OCI-LY1 (cell line): ENCODE measurements around the gene SLC19A1.

ENCODE experiments used
- H2AFZ ChIP-seq: fragments of 200-600 bp; sonication (generic), shearing (Covaris generic); 2 replicates; pipeline ENCODE4 v1.6.0; 2014; ENCODE audit warnings: antibody characterized with exemption, mild to moderate bottlenecking, low read length
- H3F3A ChIP-seq: fragments of 200-600 bp; sonication (generic), shearing (Covaris generic); 2 replicates; pipeline ENCODE4 v1.6.0; 2014; ENCODE audit warnings: mild to moderate bottlenecking, antibody characterized with exemption, low read length, moderate library complexity; ENCODE audit not compliant: insufficient read depth
- H3K27ac ChIP-seq: fragments of 200-600 bp; sonication (generic); 2 replicates; pipeline ENCODE4 v1.5.1; 2014; ENCODE audit warnings: low read length, mixed run types, mild to moderate bottlenecking, low read depth; ENCODE audit not compliant: poor library complexity, severe bottlenecking
- H3K27me3 ChIP-seq: fragments of 200-600 bp; sonication (generic); 2 replicates; pipeline ENCODE4 v1.6.0; 2014; ENCODE audit warnings: antibody characterized with exemption, mild to moderate bottlenecking, low read length, moderate library complexity; ENCODE audit not compliant: insufficient read depth
- H3K36me3 ChIP-seq: fragments of 200-600 bp; sonication (generic); 2 replicates; pipeline ENCODE4 v1.6.1; 2014; ENCODE audit warnings: mild to moderate bottlenecking, antibody characterized with exemption, low read length, moderate library complexity, mixed read lengths; ENCODE audit not compliant: insufficient read depth
- H3K4me1 ChIP-seq: fragments of 200-600 bp; sonication (generic); 2 replicates; pipeline ENCODE4 v1.5.1; 2014; ENCODE audit warnings: mild to moderate bottlenecking, low read length, moderate library complexity; ENCODE audit not compliant: insufficient read depth, severe bottlenecking
- H3K4me2 ChIP-seq: fragments of 200-600 bp; sonication (generic), shearing (Covaris generic); 2 replicates; pipeline ENCODE4 v1.6.1; 2014; ENCODE audit warnings: low read length
- H3K4me3 ChIP-seq: fragments of 200-600 bp; sonication (generic); 2 replicates; pipeline ENCODE4 v1.5.1; 2014; ENCODE audit warnings: low read length, low read depth, mild to moderate bottlenecking, mixed read lengths; ENCODE audit not compliant: poor library complexity, severe bottlenecking
- H3K79me2 ChIP-seq: fragments of 200-600 bp; shearing (Covaris generic); 2 replicates; pipeline ENCODE4 v1.6.1; 2016; ENCODE audit warnings: mixed run types, low read length, mixed read lengths; ENCODE audit not compliant: insufficient read depth
- H3K9ac ChIP-seq: fragments of 200-600 bp; sonication (generic), shearing (Covaris generic); 2 replicates; pipeline ENCODE4 v1.6.1; 2014; ENCODE audit warnings: mild to moderate bottlenecking, low read length, mixed read lengths
- H3K9me2 ChIP-seq: fragments of 200-600 bp; sonication (generic), shearing (Covaris generic); 2 replicates; pipeline ENCODE4 v1.6.1; 2014; ENCODE audit warnings: low read depth, mild to moderate bottlenecking, low read length, mixed read lengths
- H3K9me3 ChIP-seq: fragments of 200-600 bp; shearing (Covaris generic); 2 replicates; pipeline ENCODE4 v1.6.1; 2014; ENCODE audit warnings: low read length, mixed read lengths
- H4K20me1 ChIP-seq: fragments of 200-600 bp; sonication (generic), shearing (Covaris generic); 2 replicates; pipeline ENCODE4 v1.6.0; 2016; ENCODE audit warnings: mild to moderate bottlenecking, low read length; ENCODE audit not compliant: insufficient read depth
- EZH2 ChIP-seq: fragments of 200-600 bp; sonication (generic), shearing (Covaris generic); IDR thresholded peaks from 2 replicates; pipeline ENCODE4 v1.8.0; 2017; ENCODE audit warnings: borderline replicate concordance, mixed run types, mild to moderate bottlenecking, antibody characterized with exemption, low read length, moderate library complexity, mixed read lengths
- TF ChIP-seq, protein P1 (sequence below): fragments of 200-600 bp; sonication (generic), shearing (Covaris generic); IDR thresholded peaks from 2 replicates; pipeline ENCODE4 v1.5.1; 2017; ENCODE audit warnings: mild to moderate bottlenecking, antibody characterized with exemption, low read length, moderate library complexity, mixed read lengths

Gene SLC19A1

DNA sequence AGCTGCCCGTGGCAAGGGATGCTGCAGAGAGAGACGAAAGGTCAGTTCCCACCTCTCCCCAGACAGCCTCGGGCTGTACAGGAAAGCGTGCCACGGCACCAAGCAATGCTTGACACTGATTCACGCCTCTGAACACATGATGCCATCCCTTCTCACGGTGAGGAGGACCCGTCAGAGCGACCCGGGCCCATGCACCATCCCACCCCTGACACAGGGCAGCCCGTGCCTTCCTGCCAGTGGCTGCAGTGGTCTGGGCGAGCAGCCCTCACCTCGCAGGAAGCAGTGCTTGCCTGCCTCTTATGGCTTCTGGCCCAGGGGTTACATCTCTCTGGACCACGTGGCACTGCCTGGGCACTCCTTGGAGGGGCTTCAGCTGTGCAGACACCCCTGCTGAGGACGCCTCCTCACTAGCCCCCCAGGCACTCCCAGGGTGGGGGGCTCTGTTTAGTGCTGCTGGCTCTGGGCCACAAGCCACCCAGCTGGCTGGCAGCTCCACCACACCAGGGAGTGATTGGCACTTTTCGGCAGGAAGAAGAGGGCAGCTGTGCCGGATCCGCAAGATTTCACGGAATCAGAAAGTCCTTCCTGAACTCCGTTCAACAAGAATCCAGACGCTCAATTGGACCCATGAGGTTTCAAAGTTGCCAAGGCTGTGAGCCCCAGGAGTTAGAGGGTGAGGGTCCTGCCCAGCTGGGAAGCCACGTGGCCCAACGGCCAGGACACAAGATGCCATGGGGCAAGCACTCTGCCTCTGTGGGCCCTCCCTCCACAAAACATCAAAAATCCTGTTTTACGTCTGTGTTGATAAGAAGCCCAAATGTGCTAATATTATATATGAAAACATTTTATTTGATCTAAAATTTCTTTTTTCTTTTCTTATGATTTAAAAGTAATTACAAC is 34.8 kb upstream of the SLC19A1 start:
- Histone ChIP-seq H3K4me2 (no peak overlapping the region), H3K9me3 (no peaks in the 10 kb centered on the region), H3F3A (no peaks in the 10 kb centered on the region), H4K20me1 (no peaks in the 10 kb centered on the region), H3K4me1 (no peaks in the 10 kb centered on the region), H3K27me3 (no peaks in the 10 kb centered on the region), H3K9ac (no peak overlapping the region), H2AFZ (no peak overlapping the region), H3K79me2 (no peaks in the 10 kb centered on the region), H3K36me3 (no peaks in the 10 kb centered on the region), H3K9me2 (no peaks in the 10 kb centered on the region), H3K4me3 (no peak overlapping the region), H3K27ac (no peak overlapping the region)
- TF ChIP-seq EZH2, result no peak
- TF ChIP-seq, protein P1, sequence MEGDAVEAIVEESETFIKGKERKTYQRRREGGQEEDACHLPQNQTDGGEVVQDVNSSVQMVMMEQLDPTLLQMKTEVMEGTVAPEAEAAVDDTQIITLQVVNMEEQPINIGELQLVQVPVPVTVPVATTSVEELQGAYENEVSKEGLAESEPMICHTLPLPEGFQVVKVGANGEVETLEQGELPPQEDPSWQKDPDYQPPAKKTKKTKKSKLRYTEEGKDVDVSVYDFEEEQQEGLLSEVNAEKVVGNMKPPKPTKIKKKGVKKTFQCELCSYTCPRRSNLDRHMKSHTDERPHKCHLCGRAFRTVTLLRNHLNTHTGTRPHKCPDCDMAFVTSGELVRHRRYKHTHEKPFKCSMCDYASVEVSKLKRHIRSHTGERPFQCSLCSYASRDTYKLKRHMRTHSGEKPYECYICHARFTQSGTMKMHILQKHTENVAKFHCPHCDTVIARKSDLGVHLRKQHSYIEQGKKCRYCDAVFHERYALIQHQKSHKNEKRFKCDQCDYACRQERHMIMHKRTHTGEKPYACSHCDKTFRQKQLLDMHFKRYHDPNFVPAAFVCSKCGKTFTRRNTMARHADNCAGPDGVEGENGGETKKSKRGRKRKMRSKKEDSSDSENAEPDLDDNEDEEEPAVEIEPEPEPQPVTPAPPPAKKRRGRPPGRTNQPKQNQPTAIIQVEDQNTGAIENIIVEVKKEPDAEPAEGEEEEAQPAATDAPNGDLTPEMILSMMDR, result no peak

DNA sequence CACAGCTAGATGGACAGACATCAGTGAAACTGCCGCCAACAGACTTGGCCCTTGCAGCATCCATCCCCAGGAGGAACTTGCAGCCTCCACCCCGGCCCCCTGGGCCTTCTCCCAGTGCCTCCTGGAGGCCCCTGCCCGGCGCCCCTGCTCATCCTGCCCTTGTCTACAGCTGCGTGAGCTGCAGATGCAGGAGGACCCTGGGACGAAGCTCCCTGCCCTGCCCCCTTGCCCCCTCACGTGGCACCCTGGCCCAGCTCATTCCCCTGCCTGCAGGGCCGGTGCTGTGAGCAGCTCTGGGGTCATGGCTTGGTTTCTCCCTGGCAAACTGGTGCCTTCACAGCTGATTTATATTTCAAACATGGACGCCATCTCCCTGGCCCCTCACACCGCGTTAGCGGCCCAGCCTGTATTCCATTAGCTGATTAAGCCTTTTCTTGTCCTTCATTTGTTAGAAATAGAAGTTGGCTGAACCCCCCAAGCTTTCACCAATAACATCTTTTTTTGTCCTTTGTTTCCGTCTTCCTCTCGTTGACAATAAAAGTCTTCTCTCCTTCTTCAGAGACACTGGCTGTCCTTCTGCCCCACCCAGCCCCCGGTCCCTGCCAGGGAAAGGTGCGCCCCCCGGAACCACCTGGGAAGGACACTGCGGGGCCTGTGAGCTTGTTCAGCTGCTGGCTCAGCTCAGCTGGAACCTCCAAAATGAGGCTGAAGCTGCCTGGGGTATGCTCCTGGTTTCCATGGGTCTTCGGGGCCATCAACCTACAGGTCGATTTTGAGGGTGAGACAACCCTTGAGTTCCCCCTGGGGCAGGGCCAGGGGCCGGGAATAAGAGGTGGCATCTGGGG is 34.0 kb upstream of the SLC19A1 start:
- H3K27ac ChIP-seq, result no peak overlapping the region
- no peak overlapping the region for H3K9ac ChIP-seq
- no peak overlapping the region for H3K4me2 ChIP-seq
- H3K27me3 ChIP-seq, result no peaks in the 10 kb centered on the region
- no peaks in the 10 kb centered on the region for H4K20me1 ChIP-seq
- no peaks in the 10 kb centered on the region for H3K4me1 ChIP-seq
- TF ChIP-seq, protein P1, result no peak
- TF ChIP-seq EZH2, result no peak
- no peaks in the 10 kb centered on the region for H3K79me2 ChIP-seq
- H3K9me3 ChIP-seq, result no peaks in the 10 kb centered on the region
- no peaks in the 10 kb centered on the region for H3F3A ChIP-seq
- no peak overlapping the region for H3K4me3 ChIP-seq
- H3K36me3 ChIP-seq, result no peaks in the 10 kb centered on the region
- no peaks in the 10 kb centered on the region for H3K9me2 ChIP-seq
- no peak overlapping the region for H2AFZ ChIP-seq

DNA sequence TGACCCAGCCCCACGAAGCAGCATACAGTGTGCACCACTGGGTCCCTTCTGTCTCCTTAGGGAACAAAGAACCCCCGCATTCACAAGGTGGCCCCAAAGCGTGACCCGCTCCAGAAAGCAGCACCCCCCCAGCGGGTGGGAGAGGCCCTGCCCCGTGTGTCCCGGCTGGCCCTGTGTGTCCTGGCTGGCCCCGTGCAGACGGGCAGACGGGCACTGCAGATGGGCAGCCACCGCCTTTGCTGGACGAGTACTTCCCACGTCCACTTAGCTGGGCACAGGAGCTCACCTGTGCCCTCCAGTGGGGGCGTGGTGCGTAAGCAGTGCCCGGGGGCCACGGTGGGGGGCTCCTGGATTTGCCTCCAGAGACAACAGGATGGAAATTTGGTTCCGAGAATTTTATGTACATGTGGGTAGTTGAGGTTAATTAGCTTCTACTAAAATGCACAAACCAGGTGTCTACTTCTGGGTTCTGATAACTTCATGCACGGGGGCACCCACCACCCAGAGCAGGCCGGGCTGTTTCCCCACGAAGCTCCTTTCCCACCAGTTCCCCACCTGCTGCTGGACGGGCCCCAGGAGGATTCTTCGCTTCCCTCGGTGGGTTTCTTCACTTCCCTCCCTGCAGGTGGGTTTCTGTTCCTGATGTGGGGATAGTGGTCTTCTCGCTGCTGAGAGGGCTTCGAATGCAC is 33.2 kb upstream of the SLC19A1 start:
- Histone ChIP-seq H3K4me1 (no peaks in the 10 kb centered on the region), H3F3A (no peaks in the 10 kb centered on the region), H3K9me3 (no peaks in the 10 kb centered on the region), H3K9ac (no peak overlapping the region), H3K4me2 (no peak overlapping the region), H3K27me3 (no peaks in the 10 kb centered on the region), H4K20me1 (no peaks in the 10 kb centered on the region), H3K4me3 (no peak overlapping the region), H2AFZ (no peak overlapping the region), H3K36me3 (no peaks in the 10 kb centered on the region), H3K9me2 (no peaks in the 10 kb centered on the region), H3K27ac (no peak overlapping the region), H3K79me2 (no peaks in the 10 kb centered on the region)
- TF ChIP-seq, protein P1, result no peak
- TF ChIP-seq EZH2, result no peak
